HepG2 (cell line): ENCODE measurements around the gene ARHGEF11. TPM values are rescaled to one million over a fixed set of nuclear protein-coding genes. Genes with fewer than 3 reads are reported as not detected.
A peak's percentile ranks its signal among the peaks of the same experiment; 100 is the strongest.

Source experiments
- BRD4 ChIP-seq: sonication (generic); formaldehyde crosslinking; IDR thresholded peaks from 2 replicates; pipeline ENCODE4 v1.4.0; 2020; ENCODE audit warnings: missing genetic modification reagents
- KDM2A ChIP-seq: sonication (generic); formaldehyde crosslinking; IDR thresholded peaks from 2 replicates; pipeline ENCODE4 v1.4.0; 2020; ENCODE audit warnings: low read depth, missing genetic modification reagents, borderline replicate concordance
- NFE2L1 ChIP-seq: sonication (generic); formaldehyde crosslinking; IDR thresholded peaks from 2 replicates; pipeline ENCODE4 v1.4.0; 2020; ENCODE audit warnings: missing genetic modification reagents, mild to moderate bottlenecking, borderline replicate concordance
- REXO4 ChIP-seq: sonication (generic); formaldehyde crosslinking; IDR thresholded peaks from 2 replicates; pipeline ENCODE4 v1.8.0; 2022; ENCODE audit warnings: missing genetic modification reagents, mild to moderate bottlenecking, borderline replicate concordance
- SAP130 ChIP-seq: IDR thresholded peaks from 2 replicates; pipeline ENCODE4 v1.6.1; 2016; ENCODE audit warnings: low read depth
- TCF7 ChIP-seq: sonication (generic); IDR thresholded peaks from 2 replicates; pipeline ENCODE4 v1.6.1; 2016; ENCODE audit warnings: antibody characterized with exemption, low read depth
- ZNF563 ChIP-seq: sonication (generic); formaldehyde crosslinking; IDR thresholded peaks from 2 replicates; pipeline ENCODE4 v1.8.0; 2022; ENCODE audit warnings: mild to moderate bottlenecking, moderate library complexity, missing genetic modification reagents
- polyA plus RNA-seq, 8 experiments: library from polyadenylated mRNA; depleted of rRNA in 3 of 8; stranded (reverse) in 7 of 8; unstranded in 1 of 8; fragments of >200 nt; fragmentation: Illumina TruSeq in 4 of 8; extraction: Trizol in 4 of 8; gene quantifications; 2 replicates each; pipeline versions ENCODE4 v1.2.1 to v1.2.3, GENCODE V29; 2011 to 2016; ENCODE audit warnings: low read depth in 4 of 8, missing spikeins in 1 of 8, mixed read lengths in 1 of 8; ENCODE audit not compliant: insufficient read depth in 1 of 8
- total RNA-seq, 5 experiments: library from RNA; depleted of rRNA; stranded (reverse); fragments of >200 nt; fragmentation: Illumina TruSeq; extraction: Trizol; gene quantifications; 2 replicates each; pipeline ENCODE4 v1.2.3, GENCODE V29; 2016; ENCODE audit warnings: low read depth in 1 of 5
- TF ChIP-seq, protein P1 (sequence below): sonication (generic); formaldehyde crosslinking; IDR thresholded peaks from 2 replicates; pipeline ENCODE4 v1.4.0; 2020; ENCODE audit warnings: missing genetic modification reagents
- TF ChIP-seq, protein P2 (sequence below), 2 experiments: fragments of 450-650 bp in 1 of 2; sonication (generic) in 1 of 2; formaldehyde crosslinking in 1 of 2; IDR thresholded peaks; 2 replicates each; pipeline versions ENCODE4 v1.6.1 to v1.8.0; 2016 to 2022; ENCODE audit warnings: antibody characterized with exemption in 1 of 2, mild to moderate bottlenecking in 1 of 2, missing genetic modification reagents in 1 of 2

ARHGEF11 gene
- total and polyA plus RNA-seq, 2 of the 13 experiments (the other 11 are each of a cell fraction or from before 2014, with no cell fraction given) = 16.5 to 21.2 TPM

DNA sequence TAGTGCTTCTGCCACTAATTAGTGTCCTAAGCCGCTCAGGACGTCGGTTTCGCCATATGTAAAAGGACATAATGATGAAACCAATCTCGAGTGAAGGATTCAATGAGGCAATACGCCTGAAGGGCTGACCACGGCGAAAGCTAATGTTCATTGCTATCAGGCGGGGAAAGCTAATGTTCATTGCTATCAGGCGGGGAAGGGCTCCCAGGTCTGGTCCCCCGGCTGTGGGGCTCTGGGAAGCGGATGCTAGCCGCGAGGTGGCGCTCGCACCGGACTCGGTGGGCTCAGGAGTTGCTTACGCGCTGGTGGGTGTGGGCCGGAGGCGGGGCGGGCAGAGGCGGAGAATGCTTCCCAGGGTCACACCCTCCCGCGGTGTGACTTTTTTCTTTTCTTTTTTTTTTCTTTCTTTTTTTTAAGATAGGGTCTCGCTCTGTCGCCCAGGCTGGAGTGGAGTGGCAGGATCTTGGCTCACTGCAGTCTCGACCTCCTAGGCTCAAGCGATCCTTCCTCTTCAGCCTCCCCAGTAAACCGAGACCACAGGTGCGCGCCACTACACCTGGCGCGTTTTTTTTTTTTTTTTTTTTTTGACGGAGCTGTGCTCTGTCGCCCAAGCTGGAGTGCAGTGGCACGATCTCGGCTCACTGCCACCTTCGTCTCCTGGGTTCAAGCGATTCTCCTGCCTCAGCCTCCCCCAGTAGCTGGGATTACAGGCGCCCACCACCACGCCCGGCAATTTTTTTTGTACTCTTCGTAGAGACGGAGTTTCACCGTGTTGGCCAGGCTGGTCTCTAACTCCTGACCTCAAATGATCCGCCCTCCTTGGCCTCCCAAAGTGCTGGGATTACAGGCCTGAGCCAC lies 153.1 kb downstream of the ARHGEF11 start (continued):
- TF ChIP-seq KDM2A (CRISPR knock-in tag) (peak; percentile 81), BRD4 (CRISPR knock-in tag) (no peak), REXO4 (CRISPR knock-in tag) (no peak), NFE2L1 (no peak), TCF7 (no peak), SAP130 (CRISPR knock-in tag) (peak; percentile 33; the same call in 1 of the 2 replicates), ZNF563 (CRISPR knock-in tag) (no peak)
- TF ChIP-seq, protein P1, sequence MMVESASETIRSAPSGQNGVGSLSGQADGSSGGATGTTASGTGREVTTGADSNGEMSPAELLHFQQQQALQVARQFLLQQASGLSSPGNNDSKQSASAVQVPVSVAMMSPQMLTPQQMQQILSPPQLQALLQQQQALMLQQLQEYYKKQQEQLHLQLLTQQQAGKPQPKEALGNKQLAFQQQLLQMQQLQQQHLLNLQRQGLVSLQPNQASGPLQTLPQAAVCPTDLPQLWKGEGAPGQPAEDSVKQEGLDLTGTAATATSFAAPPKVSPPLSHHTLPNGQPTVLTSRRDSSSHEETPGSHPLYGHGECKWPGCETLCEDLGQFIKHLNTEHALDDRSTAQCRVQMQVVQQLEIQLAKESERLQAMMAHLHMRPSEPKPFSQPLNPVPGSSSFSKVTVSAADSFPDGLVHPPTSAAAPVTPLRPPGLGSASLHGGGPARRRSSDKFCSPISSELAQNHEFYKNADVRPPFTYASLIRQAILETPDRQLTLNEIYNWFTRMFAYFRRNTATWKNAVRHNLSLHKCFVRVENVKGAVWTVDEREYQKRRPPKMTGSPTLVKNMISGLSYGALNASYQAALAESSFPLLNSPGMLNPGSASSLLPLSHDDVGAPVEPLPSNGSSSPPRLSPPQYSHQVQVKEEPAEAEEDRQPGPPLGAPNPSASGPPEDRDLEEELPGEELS (CRISPR knock-in tag) = no peak
- TF ChIP-seq, protein P2, sequence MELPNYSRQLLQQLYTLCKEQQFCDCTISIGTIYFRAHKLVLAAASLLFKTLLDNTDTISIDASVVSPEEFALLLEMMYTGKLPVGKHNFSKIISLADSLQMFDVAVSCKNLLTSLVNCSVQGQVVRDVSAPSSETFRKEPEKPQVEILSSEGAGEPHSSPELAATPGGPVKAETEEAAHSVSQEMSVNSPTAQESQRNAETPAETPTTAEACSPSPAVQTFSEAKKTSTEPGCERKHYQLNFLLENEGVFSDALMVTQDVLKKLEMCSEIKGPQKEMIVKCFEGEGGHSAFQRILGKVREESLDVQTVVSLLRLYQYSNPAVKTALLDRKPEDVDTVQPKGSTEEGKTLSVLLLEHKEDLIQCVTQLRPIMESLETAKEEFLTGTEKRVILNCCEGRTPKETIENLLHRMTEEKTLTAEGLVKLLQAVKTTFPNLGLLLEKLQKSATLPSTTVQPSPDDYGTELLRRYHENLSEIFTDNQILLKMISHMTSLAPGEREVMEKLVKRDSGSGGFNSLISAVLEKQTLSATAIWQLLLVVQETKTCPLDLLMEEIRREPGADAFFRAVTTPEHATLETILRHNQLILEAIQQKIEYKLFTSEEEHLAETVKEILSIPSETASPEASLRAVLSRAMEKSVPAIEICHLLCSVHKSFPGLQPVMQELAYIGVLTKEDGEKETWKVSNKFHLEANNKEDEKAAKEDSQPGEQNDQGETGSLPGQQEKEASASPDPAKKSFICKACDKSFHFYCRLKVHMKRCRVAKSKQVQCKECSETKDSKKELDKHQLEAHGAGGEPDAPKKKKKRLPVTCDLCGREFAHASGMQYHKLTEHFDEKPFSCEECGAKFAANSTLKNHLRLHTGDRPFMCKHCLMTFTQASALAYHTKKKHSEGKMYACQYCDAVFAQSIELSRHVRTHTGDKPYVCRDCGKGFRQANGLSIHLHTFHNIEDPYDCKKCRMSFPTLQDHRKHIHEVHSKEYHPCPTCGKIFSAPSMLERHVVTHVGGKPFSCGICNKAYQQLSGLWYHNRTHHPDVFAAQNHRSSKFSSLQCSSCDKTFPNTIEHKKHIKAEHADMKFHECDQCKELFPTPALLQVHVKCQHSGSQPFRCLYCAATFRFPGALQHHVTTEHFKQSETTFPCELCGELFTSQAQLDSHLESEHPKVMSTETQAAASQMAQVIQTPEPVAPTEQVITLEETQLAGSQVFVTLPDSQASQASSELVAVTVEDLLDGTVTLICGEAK (IDR thresholded peaks at IDR 0.05) = no peak
- TF ChIP-seq, protein P2 (CRISPR knock-in tag; IDR thresholded peaks at IDR 0.05) = no peak
